ENCODE measurements around the gene VPS51. TPM values are rescaled to one million over a fixed set of nuclear protein-coding genes. Genes with fewer than 3 reads are reported as not detected.

The VPS51 gene
- total RNA-seq, 1 experiment from 2014 or later = 123 TPM

DNA sequence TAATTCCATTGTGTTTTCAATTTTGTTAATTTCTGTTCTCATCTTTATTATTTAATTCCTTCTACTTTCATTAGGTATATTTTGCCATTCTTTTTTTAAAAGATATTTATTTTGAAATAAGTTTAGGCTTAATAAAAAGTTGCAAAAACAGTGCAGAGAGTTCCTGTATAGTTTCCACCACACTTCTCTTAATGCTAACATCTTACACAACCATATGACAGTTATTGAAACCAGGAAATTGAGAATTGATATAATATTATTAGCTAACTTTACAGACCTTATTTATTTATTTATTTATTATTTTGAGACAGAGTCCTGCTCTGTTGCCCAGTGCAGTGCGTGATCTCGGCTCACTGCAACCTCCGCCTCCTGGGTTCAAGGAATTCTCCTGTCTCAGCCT, 60.2 kb downstream of the VPS51 start (continued):
- no peak for TF ChIP-seq TEAD4 (CRISPR knock-in tag; IDR thresholded peaks at IDR 0.05)

DNA sequence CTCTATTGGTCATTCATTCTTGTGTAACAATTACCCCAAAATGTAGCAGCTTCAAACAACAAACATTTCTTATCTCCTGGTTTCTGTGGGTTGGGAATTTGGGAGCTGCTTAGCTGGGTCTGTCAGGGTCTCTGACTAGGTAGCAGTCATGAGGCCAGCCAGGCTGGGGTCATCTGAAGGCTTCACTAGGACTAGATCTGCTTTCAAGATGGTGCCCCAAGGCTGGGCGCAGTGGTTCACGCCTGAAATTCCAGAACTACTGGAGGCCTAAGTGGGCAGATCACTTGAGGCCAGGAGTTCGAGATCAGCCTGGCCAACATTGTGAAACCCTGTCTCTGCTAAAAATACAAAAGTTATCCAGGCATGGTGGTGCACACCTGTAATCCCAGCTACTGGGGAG, 60.9 kb downstream of the VPS51 start:
- no peak for DNase-seq (ENCODE audit: low spot score)
- Mint-ChIP-seq H3K4me3 (no peak overlapping the region), H3K27me3 (ENCODE audit: low read depth) (peaks cover 23% of the 10 kb centered on the region), H3K4me1 (no peaks in the 10 kb centered on the region), H3K9me3 (no peaks in the 10 kb centered on the region), H3K27ac (no peak overlapping the region), H3K36me3 (no peaks in the 10 kb centered on the region)
- ATAC-seq = no peak
- CTCF ChIA-PET = interaction anchor here (0.7 kb wide), 1 partner anchor 333 kb away, joined by 3 read pairs; no protein-coding TSS in a partner anchor
- POLR2A ChIA-PET = no interaction called here
- no peak for TF ChIP-seq ELF4 (CRISPR knock-in tag; IDR thresholded peaks at IDR 0.05; ENCODE audit: low read depth)
- TF ChIP-seq, protein P1, sequence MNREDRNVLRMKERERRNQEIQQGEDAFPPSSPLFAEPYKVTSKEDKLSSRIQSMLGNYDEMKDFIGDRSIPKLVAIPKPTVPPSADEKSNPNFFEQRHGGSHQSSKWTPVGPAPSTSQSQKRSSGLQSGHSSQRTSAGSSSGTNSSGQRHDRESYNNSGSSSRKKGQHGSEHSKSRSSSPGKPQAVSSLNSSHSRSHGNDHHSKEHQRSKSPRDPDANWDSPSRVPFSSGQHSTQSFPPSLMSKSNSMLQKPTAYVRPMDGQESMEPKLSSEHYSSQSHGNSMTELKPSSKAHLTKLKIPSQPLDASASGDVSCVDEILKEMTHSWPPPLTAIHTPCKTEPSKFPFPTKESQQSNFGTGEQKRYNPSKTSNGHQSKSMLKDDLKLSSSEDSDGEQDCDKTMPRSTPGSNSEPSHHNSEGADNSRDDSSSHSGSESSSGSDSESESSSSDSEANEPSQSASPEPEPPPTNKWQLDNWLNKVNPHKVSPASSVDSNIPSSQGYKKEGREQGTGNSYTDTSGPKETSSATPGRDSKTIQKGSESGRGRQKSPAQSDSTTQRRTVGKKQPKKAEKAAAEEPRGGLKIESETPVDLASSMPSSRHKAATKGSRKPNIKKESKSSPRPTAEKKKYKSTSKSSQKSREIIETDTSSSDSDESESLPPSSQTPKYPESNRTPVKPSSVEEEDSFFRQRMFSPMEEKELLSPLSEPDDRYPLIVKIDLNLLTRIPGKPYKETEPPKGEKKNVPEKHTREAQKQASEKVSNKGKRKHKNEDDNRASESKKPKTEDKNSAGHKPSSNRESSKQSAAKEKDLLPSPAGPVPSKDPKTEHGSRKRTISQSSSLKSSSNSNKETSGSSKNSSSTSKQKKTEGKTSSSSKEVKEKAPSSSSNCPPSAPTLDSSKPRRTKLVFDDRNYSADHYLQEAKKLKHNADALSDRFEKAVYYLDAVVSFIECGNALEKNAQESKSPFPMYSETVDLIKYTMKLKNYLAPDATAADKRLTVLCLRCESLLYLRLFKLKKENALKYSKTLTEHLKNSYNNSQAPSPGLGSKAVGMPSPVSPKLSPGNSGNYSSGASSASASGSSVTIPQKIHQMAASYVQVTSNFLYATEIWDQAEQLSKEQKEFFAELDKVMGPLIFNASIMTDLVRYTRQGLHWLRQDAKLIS (CRISPR knock-in tag; IDR thresholded peaks at IDR 0.05; ENCODE audit: borderline replicate concordance) = no peak
- TF ChIP-seq, protein P2, sequence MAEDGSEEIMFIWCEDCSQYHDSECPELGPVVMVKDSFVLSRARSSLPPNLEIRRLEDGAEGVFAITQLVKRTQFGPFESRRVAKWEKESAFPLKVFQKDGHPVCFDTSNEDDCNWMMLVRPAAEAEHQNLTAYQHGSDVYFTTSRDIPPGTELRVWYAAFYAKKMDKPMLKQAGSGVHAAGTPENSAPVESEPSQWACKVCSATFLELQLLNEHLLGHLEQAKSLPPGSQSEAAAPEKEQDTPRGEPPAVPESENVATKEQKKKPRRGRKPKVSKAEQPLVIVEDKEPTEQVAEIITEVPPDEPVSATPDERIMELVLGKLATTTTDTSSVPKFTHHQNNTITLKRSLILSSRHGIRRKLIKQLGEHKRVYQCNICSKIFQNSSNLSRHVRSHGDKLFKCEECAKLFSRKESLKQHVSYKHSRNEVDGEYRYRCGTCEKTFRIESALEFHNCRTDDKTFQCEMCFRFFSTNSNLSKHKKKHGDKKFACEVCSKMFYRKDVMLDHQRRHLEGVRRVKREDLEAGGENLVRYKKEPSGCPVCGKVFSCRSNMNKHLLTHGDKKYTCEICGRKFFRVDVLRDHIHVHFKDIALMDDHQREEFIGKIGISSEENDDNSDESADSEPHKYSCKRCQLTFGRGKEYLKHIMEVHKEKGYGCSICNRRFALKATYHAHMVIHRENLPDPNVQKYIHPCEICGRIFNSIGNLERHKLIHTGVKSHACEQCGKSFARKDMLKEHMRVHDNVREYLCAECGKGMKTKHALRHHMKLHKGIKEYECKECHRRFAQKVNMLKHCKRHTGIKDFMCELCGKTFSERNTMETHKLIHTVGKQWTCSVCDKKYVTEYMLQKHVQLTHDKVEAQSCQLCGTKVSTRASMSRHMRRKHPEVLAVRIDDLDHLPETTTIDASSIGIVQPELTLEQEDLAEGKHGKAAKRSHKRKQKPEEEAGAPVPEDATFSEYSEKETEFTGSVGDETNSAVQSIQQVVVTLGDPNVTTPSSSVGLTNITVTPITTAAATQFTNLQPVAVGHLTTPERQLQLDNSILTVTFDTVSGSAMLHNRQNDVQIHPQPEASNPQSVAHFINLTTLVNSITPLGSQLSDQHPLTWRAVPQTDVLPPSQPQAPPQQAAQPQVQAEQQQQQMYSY (CRISPR knock-in tag; IDR thresholded peaks at IDR 0.05) = no peak
- TF ChIP-seq, protein P3, sequence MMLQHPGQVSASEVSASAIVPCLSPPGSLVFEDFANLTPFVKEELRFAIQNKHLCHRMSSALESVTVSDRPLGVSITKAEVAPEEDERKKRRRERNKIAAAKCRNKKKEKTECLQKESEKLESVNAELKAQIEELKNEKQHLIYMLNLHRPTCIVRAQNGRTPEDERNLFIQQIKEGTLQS (CRISPR knock-in tag; conservative IDR thresholded peaks at IDR 0.05) = no peak
- TF ChIP-seq, protein P4, sequence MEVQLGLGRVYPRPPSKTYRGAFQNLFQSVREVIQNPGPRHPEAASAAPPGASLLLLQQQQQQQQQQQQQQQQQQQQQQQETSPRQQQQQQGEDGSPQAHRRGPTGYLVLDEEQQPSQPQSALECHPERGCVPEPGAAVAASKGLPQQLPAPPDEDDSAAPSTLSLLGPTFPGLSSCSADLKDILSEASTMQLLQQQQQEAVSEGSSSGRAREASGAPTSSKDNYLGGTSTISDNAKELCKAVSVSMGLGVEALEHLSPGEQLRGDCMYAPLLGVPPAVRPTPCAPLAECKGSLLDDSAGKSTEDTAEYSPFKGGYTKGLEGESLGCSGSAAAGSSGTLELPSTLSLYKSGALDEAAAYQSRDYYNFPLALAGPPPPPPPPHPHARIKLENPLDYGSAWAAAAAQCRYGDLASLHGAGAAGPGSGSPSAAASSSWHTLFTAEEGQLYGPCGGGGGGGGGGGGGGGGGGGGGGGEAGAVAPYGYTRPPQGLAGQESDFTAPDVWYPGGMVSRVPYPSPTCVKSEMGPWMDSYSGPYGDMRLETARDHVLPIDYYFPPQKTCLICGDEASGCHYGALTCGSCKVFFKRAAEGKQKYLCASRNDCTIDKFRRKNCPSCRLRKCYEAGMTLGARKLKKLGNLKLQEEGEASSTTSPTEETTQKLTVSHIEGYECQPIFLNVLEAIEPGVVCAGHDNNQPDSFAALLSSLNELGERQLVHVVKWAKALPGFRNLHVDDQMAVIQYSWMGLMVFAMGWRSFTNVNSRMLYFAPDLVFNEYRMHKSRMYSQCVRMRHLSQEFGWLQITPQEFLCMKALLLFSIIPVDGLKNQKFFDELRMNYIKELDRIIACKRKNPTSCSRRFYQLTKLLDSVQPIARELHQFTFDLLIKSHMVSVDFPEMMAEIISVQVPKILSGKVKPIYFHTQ (CRISPR knock-in tag; IDR thresholded peaks at IDR 0.05) = no peak
- TF ChIP-seq NR3C1 (CRISPR knock-in tag; conservative IDR thresholded peaks at IDR 0.05; ENCODE audit: low read depth) = no peak
- TF ChIP-seq, protein P5, sequence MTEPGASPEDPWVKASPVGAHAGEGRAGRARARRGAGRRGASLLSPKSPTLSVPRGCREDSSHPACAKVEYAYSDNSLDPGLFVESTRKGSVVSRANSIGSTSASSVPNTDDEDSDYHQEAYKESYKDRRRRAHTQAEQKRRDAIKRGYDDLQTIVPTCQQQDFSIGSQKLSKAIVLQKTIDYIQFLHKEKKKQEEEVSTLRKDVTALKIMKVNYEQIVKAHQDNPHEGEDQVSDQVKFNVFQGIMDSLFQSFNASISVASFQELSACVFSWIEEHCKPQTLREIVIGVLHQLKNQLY (CRISPR knock-in tag; IDR thresholded peaks at IDR 0.05) = no peak
- TF ChIP-seq, protein P6, sequence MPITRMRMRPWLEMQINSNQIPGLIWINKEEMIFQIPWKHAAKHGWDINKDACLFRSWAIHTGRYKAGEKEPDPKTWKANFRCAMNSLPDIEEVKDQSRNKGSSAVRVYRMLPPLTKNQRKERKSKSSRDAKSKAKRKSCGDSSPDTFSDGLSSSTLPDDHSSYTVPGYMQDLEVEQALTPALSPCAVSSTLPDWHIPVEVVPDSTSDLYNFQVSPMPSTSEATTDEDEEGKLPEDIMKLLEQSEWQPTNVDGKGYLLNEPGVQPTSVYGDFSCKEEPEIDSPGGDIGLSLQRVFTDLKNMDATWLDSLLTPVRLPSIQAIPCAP (CRISPR knock-in tag; IDR thresholded peaks at IDR 0.05) = no peak
- TF ChIP-seq, protein P7, sequence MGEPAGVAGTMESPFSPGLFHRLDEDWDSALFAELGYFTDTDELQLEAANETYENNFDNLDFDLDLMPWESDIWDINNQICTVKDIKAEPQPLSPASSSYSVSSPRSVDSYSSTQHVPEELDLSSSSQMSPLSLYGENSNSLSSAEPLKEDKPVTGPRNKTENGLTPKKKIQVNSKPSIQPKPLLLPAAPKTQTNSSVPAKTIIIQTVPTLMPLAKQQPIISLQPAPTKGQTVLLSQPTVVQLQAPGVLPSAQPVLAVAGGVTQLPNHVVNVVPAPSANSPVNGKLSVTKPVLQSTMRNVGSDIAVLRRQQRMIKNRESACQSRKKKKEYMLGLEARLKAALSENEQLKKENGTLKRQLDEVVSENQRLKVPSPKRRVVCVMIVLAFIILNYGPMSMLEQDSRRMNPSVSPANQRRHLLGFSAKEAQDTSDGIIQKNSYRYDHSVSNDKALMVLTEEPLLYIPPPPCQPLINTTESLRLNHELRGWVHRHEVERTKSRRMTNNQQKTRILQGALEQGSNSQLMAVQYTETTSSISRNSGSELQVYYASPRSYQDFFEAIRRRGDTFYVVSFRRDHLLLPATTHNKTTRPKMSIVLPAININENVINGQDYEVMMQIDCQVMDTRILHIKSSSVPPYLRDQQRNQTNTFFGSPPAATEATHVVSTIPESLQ (CRISPR knock-in tag; IDR thresholded peaks at IDR 0.05) = no peak
- TF ChIP-seq, protein P8, sequence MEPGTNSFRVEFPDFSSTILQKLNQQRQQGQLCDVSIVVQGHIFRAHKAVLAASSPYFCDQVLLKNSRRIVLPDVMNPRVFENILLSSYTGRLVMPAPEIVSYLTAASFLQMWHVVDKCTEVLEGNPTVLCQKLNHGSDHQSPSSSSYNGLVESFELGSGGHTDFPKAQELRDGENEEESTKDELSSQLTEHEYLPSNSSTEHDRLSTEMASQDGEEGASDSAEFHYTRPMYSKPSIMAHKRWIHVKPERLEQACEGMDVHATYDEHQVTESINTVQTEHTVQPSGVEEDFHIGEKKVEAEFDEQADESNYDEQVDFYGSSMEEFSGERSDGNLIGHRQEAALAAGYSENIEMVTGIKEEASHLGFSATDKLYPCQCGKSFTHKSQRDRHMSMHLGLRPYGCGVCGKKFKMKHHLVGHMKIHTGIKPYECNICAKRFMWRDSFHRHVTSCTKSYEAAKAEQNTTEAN (CRISPR knock-in tag; IDR thresholded peaks at IDR 0.05) = no peak
- TF ChIP-seq ESRRA (CRISPR knock-in tag; IDR thresholded peaks at IDR 0.05; ENCODE audit: borderline replicate concordance) = no peak
- TF ChIP-seq ZBTB21 (CRISPR knock-in tag; IDR thresholded peaks at IDR 0.05; ENCODE audit: borderline replicate concordance) = no peak
- TF ChIP-seq, protein P9, sequence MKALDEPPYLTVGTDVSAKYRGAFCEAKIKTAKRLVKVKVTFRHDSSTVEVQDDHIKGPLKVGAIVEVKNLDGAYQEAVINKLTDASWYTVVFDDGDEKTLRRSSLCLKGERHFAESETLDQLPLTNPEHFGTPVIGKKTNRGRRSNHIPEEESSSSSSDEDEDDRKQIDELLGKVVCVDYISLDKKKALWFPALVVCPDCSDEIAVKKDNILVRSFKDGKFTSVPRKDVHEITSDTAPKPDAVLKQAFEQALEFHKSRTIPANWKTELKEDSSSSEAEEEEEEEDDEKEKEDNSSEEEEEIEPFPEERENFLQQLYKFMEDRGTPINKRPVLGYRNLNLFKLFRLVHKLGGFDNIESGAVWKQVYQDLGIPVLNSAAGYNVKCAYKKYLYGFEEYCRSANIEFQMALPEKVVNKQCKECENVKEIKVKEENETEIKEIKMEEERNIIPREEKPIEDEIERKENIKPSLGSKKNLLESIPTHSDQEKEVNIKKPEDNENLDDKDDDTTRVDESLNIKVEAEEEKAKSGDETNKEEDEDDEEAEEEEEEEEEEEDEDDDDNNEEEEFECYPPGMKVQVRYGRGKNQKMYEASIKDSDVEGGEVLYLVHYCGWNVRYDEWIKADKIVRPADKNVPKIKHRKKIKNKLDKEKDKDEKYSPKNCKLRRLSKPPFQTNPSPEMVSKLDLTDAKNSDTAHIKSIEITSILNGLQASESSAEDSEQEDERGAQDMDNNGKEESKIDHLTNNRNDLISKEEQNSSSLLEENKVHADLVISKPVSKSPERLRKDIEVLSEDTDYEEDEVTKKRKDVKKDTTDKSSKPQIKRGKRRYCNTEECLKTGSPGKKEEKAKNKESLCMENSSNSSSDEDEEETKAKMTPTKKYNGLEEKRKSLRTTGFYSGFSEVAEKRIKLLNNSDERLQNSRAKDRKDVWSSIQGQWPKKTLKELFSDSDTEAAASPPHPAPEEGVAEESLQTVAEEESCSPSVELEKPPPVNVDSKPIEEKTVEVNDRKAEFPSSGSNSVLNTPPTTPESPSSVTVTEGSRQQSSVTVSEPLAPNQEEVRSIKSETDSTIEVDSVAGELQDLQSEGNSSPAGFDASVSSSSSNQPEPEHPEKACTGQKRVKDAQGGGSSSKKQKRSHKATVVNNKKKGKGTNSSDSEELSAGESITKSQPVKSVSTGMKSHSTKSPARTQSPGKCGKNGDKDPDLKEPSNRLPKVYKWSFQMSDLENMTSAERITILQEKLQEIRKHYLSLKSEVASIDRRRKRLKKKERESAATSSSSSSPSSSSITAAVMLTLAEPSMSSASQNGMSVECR (CRISPR knock-in tag; IDR thresholded peaks at IDR 0.05; ENCODE audit: borderline replicate concordance) = no peak
- TF ChIP-seq IRF2 (CRISPR knock-in tag; IDR thresholded peaks at IDR 0.05; ENCODE audit: borderline replicate concordance, low read depth) = no peak
